HEK293 (cell line): ENCODE results near the gene WWOX.

ENCODE experiments used
- CTCF ChIA-PET: fragments of 350-600 bp; formaldehyde crosslinking; extraction: SDS; loops from one replicate; lab custom pipeline; 2021; ENCODE audit warnings: antibody characterized with exemption; lab: Yijun Ruan, JAX
- POLR2A ChIA-PET: fragments of 300-600 bp; formaldehyde crosslinking; extraction: SDS; loops from one replicate; lab custom pipeline; 2020; ENCODE audit warnings: antibody characterized with exemption, inconsistent platforms; lab: Yijun Ruan, JAX
- H3K27ac ChIP-seq: fragments of 200-500 bp; sonication (Bioruptor generic); 2 replicates; pipeline ENCODE4 v1.5.1; 2014; ENCODE audit warnings: low read depth, low read length, control low read depth, inconsistent platforms; ENCODE audit errors: extremely low read depth
- H3K36me3 ChIP-seq, 2 experiments: fragments of 200-500 bp in 1 of 2; sonication (Bioruptor generic) in 1 of 2; 1 replicate in 1 of 2; 2 replicates in 1 of 2; pipeline ENCODE4 v1.5.1; 2014 to 2017; ENCODE audit warnings: inconsistent platforms in 2 of 2, low read length in 2 of 2; ENCODE audit not compliant: control insufficient read depth in 2 of 2, insufficient read depth in 1 of 2
- H3K4me1 ChIP-seq: fragments of 200-500 bp; sonication (Bioruptor generic); 2 replicates; pipeline ENCODE4 v1.5.1; 2014; ENCODE audit warnings: mild to moderate bottlenecking, low read length, inconsistent platforms; ENCODE audit not compliant: control insufficient read depth, insufficient read depth
- H3K4me3 ChIP-seq: 2 replicates; pipeline ENCODE4 v1.5.1; 2011; ENCODE audit warnings: low read depth, mild to moderate bottlenecking, control low read depth, low read length, moderate library complexity
- H3K9me3 ChIP-seq: fragments of 200-500 bp; sonication (Bioruptor generic); 2 replicates; pipeline ENCODE4 v1.5.1; 2014; ENCODE audit warnings: low read depth, low read length, inconsistent platforms; ENCODE audit not compliant: control insufficient read depth, insufficient read depth
- GFI1B ChIP-seq: fragments of 450-650 bp; formaldehyde crosslinking; IDR thresholded peaks from 2 replicates; pipeline ENCODE4 v1.5.1; 2016; ENCODE audit warnings: missing biosample characterization, missing genetic modification characterization
- GLI4 ChIP-seq: fragments of 450-650 bp; formaldehyde crosslinking; IDR thresholded peaks from 2 replicates; pipeline ENCODE4 v1.5.1; 2016; ENCODE audit warnings: missing biosample characterization, missing genetic modification characterization
- KLF8 ChIP-seq: fragments of 450-650 bp; formaldehyde crosslinking; IDR thresholded peaks from 2 replicates; pipeline ENCODE4 v1.5.1; 2016; ENCODE audit warnings: missing biosample characterization, missing genetic modification characterization
- RBAK ChIP-seq: fragments of 450-650 bp; formaldehyde crosslinking; IDR thresholded peaks from 2 replicates; pipeline ENCODE4 v1.5.1; 2016; ENCODE audit warnings: missing biosample characterization, missing genetic modification characterization
- SETDB1 ChIP-seq: IDR thresholded peaks from one replicate; pipeline ENCODE4 v1.6.1; 2017; ENCODE audit warnings: mild to moderate bottlenecking, low read length, moderate library complexity, mixed read lengths; ENCODE audit not compliant: insufficient read length
- TCF7L2 ChIP-seq: IDR thresholded peaks from 2 replicates; pipeline ENCODE4 v1.6.1; 2011; ENCODE audit warnings: low read depth, mild to moderate bottlenecking, inconsistent platforms, low read length, moderate library complexity, borderline replicate concordance
- WT1 ChIP-seq: fragments of 450-650 bp; formaldehyde crosslinking; IDR thresholded peaks from 2 replicates; pipeline ENCODE4 v1.5.1; 2016; ENCODE audit warnings: missing biosample characterization, missing genetic modification characterization
- ZNF114 ChIP-seq: fragments of 450-650 bp; formaldehyde crosslinking; IDR thresholded peaks from 2 replicates; pipeline ENCODE4 v1.5.0; 2017; ENCODE audit warnings: missing biosample characterization, missing genetic modification characterization
- ZNF138 ChIP-seq: fragments of 450-650 bp; formaldehyde crosslinking; IDR thresholded peaks from 2 replicates; pipeline ENCODE4 v1.5.1; 2016; ENCODE audit warnings: missing biosample characterization, missing genetic modification characterization, borderline replicate concordance
- ZNF157 ChIP-seq: fragments of 450-650 bp; formaldehyde crosslinking; IDR thresholded peaks from 2 replicates; pipeline ENCODE4 v1.5.1; 2016; ENCODE audit warnings: missing biosample characterization, missing genetic modification characterization
- ZNF169 ChIP-seq: fragments of 450-650 bp; formaldehyde crosslinking; IDR thresholded peaks from 2 replicates; pipeline ENCODE4 v1.5.1; 2016; ENCODE audit warnings: missing biosample characterization, missing genetic modification characterization
- ZNF302 ChIP-seq: fragments of 450-650 bp; formaldehyde crosslinking; IDR thresholded peaks from 2 replicates; pipeline ENCODE4 v1.5.1; 2016; ENCODE audit warnings: missing biosample characterization, missing genetic modification characterization, low read depth
- ZNF426 ChIP-seq: fragments of 450-650 bp; formaldehyde crosslinking; IDR thresholded peaks from 2 replicates; pipeline ENCODE4 v1.5.1; 2017; ENCODE audit warnings: missing biosample characterization, missing genetic modification characterization, mild to moderate bottlenecking, inconsistent platforms, moderate library complexity
- ZNF610 ChIP-seq: fragments of 450-650 bp; formaldehyde crosslinking; IDR thresholded peaks from 2 replicates; pipeline ENCODE4 v1.5.1; 2016; ENCODE audit warnings: missing biosample characterization, missing genetic modification characterization, borderline replicate concordance
- ZNF747 ChIP-seq: fragments of 450-650 bp; formaldehyde crosslinking; IDR thresholded peaks from 2 replicates; pipeline ENCODE4 v1.5.1; 2016; ENCODE audit warnings: missing biosample characterization, missing genetic modification characterization
- ZNF76 ChIP-seq: fragments of 450-650 bp; formaldehyde crosslinking; IDR thresholded peaks from 2 replicates; pipeline ENCODE4; 2016; ENCODE audit warnings: low read depth, missing biosample characterization, missing genetic modification characterization, borderline replicate concordance
- ZSCAN16 ChIP-seq: fragments of 450-650 bp; formaldehyde crosslinking; IDR thresholded peaks from 2 replicates; pipeline ENCODE4 v1.5.1; 2016; ENCODE audit warnings: missing biosample characterization, missing genetic modification characterization
- ZXDB ChIP-seq: fragments of 450-650 bp; formaldehyde crosslinking; IDR thresholded peaks from 2 replicates; pipeline ENCODE4 v1.5.1; 2016; ENCODE audit warnings: missing biosample characterization, missing genetic modification characterization
- TF ChIP-seq, protein P1 (sequence below): fragments of 450-650 bp; formaldehyde crosslinking; IDR thresholded peaks from 2 replicates; pipeline ENCODE4 v1.5.1; 2016; ENCODE audit warnings: missing biosample characterization, missing genetic modification characterization
- TF ChIP-seq, protein P2 (sequence below): fragments of 450-650 bp; formaldehyde crosslinking; IDR thresholded peaks from 2 replicates; pipeline ENCODE4 v1.5.1; 2017; ENCODE audit warnings: missing biosample characterization, missing genetic modification characterization

Gene WWOX

DNA sequence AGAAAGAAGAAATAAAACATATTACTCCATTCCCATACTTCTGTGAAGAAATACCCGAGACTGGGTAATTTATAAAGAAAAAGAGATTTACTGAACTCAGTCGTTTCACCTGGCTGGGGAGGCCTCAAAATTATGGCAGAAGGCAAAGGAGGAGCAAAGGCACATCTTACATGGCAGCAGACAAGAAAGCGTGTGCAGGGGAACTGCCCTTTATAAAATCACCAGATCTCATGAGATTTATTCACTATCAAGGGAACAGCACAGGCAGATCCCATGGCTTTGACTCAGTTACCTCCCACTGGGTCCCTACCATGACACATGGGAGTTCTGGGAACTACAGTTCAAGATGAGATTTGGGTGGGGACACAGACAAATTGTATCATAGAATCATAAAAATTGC lies 365.4 kb downstream of the WWOX start:
- H3K9me3 ChIP-seq: no peaks in the 10 kb centered on the region
- peaks cover 8% of the 10 kb centered on the region for H3K4me1 ChIP-seq
- CTCF ChIA-PET: no interaction called here
- no peak overlapping the region for H3K4me3 ChIP-seq
- H3K27ac ChIP-seq: no peak overlapping the region
- TF ChIP-seq TCF7L2 (no peak), SETDB1 (peak; percentile 74)
- TF ChIP-seq, all 188 proteins: peak for 1
- no peaks in the 10 kb centered on the region for H3K36me3 ChIP-seq
- POLR2A ChIA-PET: no interaction called here

DNA sequence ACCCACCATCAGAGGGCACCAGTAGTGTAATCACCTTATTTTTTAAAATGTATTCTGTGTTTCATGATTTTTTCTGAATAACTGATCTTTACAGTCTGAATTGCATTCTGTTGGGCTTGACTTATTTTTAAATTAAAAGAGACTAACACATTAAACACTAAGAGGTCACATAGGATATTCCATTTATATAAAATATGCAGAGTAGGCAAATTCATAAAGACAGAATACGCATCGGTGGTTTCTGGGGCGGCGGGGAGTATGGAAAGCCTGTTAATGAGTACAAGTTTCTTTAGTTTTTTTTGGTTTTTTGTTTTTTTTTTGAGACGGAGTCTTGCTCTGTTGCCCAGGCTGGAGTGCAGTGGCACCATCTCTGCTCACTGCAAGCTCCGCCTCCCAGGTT lies 366.3 kb downstream of the WWOX start:
- CTCF ChIA-PET: no interaction called here
- H3K4me1 ChIP-seq: peaks cover 8% of the 10 kb centered on the region
- no peaks in the 10 kb centered on the region for H3K36me3 ChIP-seq
- H3K27ac ChIP-seq: no peak overlapping the region
- no peak overlapping the region for H3K4me3 ChIP-seq
- no peaks in the 10 kb centered on the region for H3K9me3 ChIP-seq
- POLR2A ChIA-PET: no interaction called here
- TF ChIP-seq ZNF426 (tag by site-specific recombination) (no peak), RBAK (no peak), ZNF302 (tag by site-specific recombination) (no peak), ZNF114 (no peak), GLI4 (tag by site-specific recombination) (no peak), ZSCAN16 (tag by site-specific recombination) (no peak), ZXDB (no peak)
- TF ChIP-seq, protein P1, sequence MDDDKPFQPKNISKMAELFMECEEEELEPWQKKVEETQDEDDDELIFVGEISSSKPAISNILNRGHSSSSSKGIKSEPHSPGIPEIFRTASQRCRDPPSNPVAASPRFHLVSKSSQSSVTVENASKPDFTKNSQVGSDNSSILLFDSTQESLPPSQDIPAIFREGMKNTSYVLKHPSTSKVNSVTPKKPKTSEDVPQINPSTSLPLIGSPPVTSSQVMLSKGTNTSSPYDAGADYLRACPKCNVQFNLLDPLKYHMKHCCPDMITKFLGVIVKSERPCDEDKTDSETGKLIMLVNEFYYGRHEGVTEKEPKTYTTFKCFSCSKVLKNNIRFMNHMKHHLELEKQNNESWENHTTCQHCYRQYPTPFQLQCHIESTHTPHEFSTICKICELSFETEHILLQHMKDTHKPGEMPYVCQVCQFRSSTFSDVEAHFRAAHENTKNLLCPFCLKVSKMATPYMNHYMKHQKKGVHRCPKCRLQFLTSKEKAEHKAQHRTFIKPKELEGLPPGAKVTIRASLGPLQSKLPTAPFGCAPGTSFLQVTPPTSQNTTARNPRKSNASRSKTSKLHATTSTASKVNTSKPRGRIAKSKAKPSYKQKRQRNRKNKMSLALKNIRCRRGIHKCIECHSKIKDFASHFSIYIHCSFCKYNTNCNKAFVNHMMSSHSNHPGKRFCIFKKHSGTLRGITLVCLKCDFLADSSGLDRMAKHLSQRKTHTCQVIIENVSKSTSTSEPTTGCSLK (tag by site-specific recombination): no peak

DNA sequence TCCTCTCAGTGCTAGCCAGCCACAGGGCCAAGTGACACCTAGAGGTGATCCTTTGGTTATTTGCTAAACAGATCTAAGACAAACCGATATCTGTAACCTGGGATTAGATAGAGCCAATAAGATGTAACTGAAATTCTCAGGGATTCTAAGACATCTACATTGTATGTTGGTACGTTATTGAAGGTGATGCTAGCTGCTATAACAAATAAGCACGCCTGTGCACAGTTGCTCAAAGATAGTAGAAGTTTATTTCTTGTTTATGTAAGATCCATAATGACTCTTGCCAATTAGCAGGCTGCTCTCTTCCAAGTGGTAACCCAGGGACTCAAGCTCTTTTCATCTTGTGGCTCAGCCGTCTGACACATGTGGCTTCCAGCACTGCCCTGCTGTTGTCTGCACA lies 370.3 kb downstream of the WWOX start:
- H3K4me3 ChIP-seq: no peak overlapping the region
- POLR2A ChIA-PET: no interaction called here
- CTCF ChIA-PET: no interaction called here
- no peaks in the 10 kb centered on the region for H3K36me3 ChIP-seq
- no peaks in the 10 kb centered on the region for H3K9me3 ChIP-seq
- H3K4me1 ChIP-seq: peaks cover 4% of the 10 kb centered on the region; the same call in 1 of the 2 replicates
- no peak overlapping the region for H3K27ac ChIP-seq
- TF ChIP-seq ZNF76 (tag by site-specific recombination) (no peak), GFI1B (tag by site-specific recombination) (no peak), ZNF157 (tag by site-specific recombination) (no peak), KLF8 (no peak), ZNF610 (tag by site-specific recombination) (no peak), ZNF747 (tag by site-specific recombination) (no peak), WT1 (tag by site-specific recombination) (no peak), ZNF138 (tag by site-specific recombination) (no peak), ZNF169 (tag by site-specific recombination) (no peak)
- TF ChIP-seq, protein P2, sequence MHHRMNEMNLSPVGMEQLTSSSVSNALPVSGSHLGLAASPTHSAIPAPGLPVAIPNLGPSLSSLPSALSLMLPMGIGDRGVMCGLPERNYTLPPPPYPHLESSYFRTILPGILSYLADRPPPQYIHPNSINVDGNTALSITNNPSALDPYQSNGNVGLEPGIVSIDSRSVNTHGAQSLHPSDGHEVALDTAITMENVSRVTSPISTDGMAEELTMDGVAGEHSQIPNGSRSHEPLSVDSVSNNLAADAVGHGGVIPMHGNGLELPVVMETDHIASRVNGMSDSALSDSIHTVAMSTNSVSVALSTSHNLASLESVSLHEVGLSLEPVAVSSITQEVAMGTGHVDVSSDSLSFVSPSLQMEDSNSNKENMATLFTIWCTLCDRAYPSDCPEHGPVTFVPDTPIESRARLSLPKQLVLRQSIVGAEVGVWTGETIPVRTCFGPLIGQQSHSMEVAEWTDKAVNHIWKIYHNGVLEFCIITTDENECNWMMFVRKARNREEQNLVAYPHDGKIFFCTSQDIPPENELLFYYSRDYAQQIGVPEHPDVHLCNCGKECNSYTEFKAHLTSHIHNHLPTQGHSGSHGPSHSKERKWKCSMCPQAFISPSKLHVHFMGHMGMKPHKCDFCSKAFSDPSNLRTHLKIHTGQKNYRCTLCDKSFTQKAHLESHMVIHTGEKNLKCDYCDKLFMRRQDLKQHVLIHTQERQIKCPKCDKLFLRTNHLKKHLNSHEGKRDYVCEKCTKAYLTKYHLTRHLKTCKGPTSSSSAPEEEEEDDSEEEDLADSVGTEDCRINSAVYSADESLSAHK (tag by site-specific recombination): no peak
